Gastrocnemius medialis (tissue), 4 donors: ENCODE data around the gene CADPS.

ENCODE experiments used
- POLR2A ChIP-seq, 2 donors: fragments of 450-650 bp; IDR thresholded peaks; one replicate each; pipeline ENCODE4 v1.6.1; 2017; ENCODE audit warnings: antibody characterized with exemption in 2 of 2, mild to moderate bottlenecking in 2 of 2, moderate library complexity in 2 of 2
- TF ChIP-seq, protein P1 (sequence below), 5 experiments: fragments of 450-650 bp in 3 of 5; fragments of 200-600 bp in 2 of 5; sonication (generic) in 2 of 5; IDR thresholded peaks in 4 of 5; conservative IDR thresholded peaks in 1 of 5; 1 replicate in 4 of 5; 2 replicates in 1 of 5; pipeline ENCODE4 v1.5.1; 2016 to 2019; ENCODE audit warnings: antibody characterized with exemption in 5 of 5, mild to moderate bottlenecking in 3 of 5, moderate library complexity in 3 of 5

DNA sequence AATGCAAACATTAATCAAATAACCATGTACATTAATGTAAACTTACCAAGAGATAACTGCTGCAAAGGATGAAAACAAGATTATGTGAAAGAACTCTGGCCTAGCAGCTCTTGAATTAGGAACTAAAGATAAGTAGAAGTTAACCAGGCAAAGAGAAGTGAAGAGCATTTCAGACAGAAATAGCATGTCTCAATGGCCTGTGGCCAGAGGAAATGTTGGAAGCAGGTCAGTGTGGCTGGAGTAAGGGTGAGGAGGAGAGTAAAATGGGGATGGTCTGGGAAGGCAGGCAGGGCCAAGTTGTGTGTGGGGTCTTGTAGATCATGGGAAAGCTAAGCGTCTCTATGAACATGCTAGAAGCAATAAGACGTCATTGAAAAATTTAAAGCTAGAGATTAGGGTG, 192.4 kb downstream of the CADPS start:
- TF ChIP-seq, protein P1, sequence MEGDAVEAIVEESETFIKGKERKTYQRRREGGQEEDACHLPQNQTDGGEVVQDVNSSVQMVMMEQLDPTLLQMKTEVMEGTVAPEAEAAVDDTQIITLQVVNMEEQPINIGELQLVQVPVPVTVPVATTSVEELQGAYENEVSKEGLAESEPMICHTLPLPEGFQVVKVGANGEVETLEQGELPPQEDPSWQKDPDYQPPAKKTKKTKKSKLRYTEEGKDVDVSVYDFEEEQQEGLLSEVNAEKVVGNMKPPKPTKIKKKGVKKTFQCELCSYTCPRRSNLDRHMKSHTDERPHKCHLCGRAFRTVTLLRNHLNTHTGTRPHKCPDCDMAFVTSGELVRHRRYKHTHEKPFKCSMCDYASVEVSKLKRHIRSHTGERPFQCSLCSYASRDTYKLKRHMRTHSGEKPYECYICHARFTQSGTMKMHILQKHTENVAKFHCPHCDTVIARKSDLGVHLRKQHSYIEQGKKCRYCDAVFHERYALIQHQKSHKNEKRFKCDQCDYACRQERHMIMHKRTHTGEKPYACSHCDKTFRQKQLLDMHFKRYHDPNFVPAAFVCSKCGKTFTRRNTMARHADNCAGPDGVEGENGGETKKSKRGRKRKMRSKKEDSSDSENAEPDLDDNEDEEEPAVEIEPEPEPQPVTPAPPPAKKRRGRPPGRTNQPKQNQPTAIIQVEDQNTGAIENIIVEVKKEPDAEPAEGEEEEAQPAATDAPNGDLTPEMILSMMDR (IDR thresholded peaks at IDR 0.05 in 4 of 5, conservative IDR thresholded peaks at IDR 0.05 in 1 of 5) = no peak
- TF ChIP-seq POLR2A (IDR thresholded peaks at IDR 0.05) = no peak
